Loucy (cell line): ENCODE results near the gene PTPRQ.

ENCODE experiments used
- H2AFZ ChIP-seq: fragments of 200-600 bp; sonication (generic); 2 replicates; pipeline ENCODE4 v1.6.0; 2016; ENCODE audit warnings: antibody characterized with exemption, mild to moderate bottlenecking, low read length, moderate library complexity
- H3F3A ChIP-seq: fragments of 200-600 bp; 2 replicates; pipeline ENCODE4 v1.6.0; 2016; ENCODE audit warnings: antibody characterized with exemption, low read depth, mild to moderate bottlenecking
- H3K27me3 ChIP-seq: fragments of 200-600 bp; sonication (generic); 2 replicates; pipeline ENCODE4 v1.6.1; 2014; ENCODE audit warnings: low read length, mild to moderate bottlenecking; ENCODE audit not compliant: insufficient read depth, poor library complexity, severe bottlenecking
- H3K36me3 ChIP-seq: fragments of 200-600 bp; sonication (generic); 2 replicates; pipeline ENCODE4 v1.6.1; 2016; ENCODE audit warnings: low read length; ENCODE audit not compliant: insufficient read depth
- H3K4me1 ChIP-seq: fragments of 200-600 bp; sonication (generic); 2 replicates; pipeline ENCODE4 v1.5.1; 2014; ENCODE audit warnings: low read length, mild to moderate bottlenecking; ENCODE audit not compliant: insufficient read depth, poor library complexity, severe bottlenecking
- H3K4me2 ChIP-seq: fragments of 200-600 bp; sonication (generic); 2 replicates; pipeline ENCODE4 v1.6.0; 2014; ENCODE audit warnings: antibody characterized with exemption, low read length, low read depth, mild to moderate bottlenecking; ENCODE audit not compliant: poor library complexity, severe bottlenecking
- H3K4me3 ChIP-seq: fragments of 200-600 bp; sonication (generic); 2 replicates; pipeline ENCODE4 v1.5.1; 2014; ENCODE audit warnings: low read length, mild to moderate bottlenecking, mixed read lengths; ENCODE audit not compliant: poor library complexity, severe bottlenecking
- H3K79me2 ChIP-seq: fragments of 200-600 bp; sonication (generic); 2 replicates; pipeline ENCODE4 v1.6.1; 2014; ENCODE audit warnings: low read length; ENCODE audit not compliant: insufficient read depth
- H3K9ac ChIP-seq: fragments of 200-600 bp; sonication (generic); 2 replicates; pipeline ENCODE4 v1.6.0; 2014; ENCODE audit warnings: mild to moderate bottlenecking, low read depth, low read length, moderate library complexity; ENCODE audit not compliant: poor library complexity, severe bottlenecking
- H3K9me2 ChIP-seq: fragments of 200-600 bp; sonication (generic); replicated peaks from 2 replicates; pipeline ENCODE4 v1.6.1; 2016; ENCODE audit warnings: low read depth, low read length, mixed read lengths
- H3K9me3 ChIP-seq: fragments of 200-600 bp; sonication (generic); 2 replicates; pipeline ENCODE4 v1.6.1; 2014; ENCODE audit warnings: mild to moderate bottlenecking, antibody characterized with exemption, low read length, low read depth; ENCODE audit not compliant: insufficient read depth
- H4K20me1 ChIP-seq: fragments of 200-600 bp; sonication (generic); 2 replicates; pipeline ENCODE4 v1.6.0; 2014; ENCODE audit warnings: antibody characterized with exemption, low read length, mild to moderate bottlenecking; ENCODE audit not compliant: insufficient read depth, poor library complexity, severe bottlenecking
- EZH2phosphoT487 ChIP-seq: fragments of 200-600 bp; IDR thresholded peaks from 2 replicates; pipeline ENCODE4 v1.6.1; 2018; ENCODE audit warnings: antibody characterized with exemption, mild to moderate bottlenecking, moderate library complexity, borderline replicate concordance
- TF ChIP-seq, protein P1 (sequence below): fragments of 200-600 bp; sonication (generic); conservative IDR thresholded peaks from 2 replicates; pipeline ENCODE4 v1.5.1; 2014; ENCODE audit warnings: mild to moderate bottlenecking, antibody characterized with exemption, low read length

The PTPRQ gene

DNA sequence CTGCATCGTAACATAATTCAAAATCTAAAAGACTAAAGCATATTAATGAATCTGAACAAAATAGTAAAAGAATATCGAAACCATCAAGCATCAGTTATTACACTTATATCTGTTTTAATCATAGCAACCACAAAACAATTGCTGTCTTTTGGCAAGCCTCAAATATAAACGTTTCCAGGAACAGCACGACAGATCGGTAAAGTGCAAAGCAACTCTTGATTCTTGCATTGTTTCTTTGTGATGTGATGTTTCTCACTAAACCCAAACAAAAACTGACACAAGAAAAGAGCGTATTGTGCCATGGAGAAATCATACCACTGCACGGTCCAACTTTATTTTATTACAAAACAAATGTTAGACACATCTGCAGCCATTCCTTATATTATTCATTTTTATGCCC lies 254.2 kb downstream of the PTPRQ start:
- H3K9me2 ChIP-seq = no peaks in the 10 kb centered on the region
- no peaks in the 10 kb centered on the region for H3K9me3 ChIP-seq
- no peak overlapping the region for H3K4me3 ChIP-seq
- TF ChIP-seq, protein P1, sequence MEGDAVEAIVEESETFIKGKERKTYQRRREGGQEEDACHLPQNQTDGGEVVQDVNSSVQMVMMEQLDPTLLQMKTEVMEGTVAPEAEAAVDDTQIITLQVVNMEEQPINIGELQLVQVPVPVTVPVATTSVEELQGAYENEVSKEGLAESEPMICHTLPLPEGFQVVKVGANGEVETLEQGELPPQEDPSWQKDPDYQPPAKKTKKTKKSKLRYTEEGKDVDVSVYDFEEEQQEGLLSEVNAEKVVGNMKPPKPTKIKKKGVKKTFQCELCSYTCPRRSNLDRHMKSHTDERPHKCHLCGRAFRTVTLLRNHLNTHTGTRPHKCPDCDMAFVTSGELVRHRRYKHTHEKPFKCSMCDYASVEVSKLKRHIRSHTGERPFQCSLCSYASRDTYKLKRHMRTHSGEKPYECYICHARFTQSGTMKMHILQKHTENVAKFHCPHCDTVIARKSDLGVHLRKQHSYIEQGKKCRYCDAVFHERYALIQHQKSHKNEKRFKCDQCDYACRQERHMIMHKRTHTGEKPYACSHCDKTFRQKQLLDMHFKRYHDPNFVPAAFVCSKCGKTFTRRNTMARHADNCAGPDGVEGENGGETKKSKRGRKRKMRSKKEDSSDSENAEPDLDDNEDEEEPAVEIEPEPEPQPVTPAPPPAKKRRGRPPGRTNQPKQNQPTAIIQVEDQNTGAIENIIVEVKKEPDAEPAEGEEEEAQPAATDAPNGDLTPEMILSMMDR = no peak
- TF ChIP-seq EZH2phosphoT487 = no peak
- no peaks in the 10 kb centered on the region for H3K4me1 ChIP-seq
- no peaks in the 10 kb centered on the region for H3K36me3 ChIP-seq
- H3K9ac ChIP-seq = no peak overlapping the region
- no peaks in the 10 kb centered on the region for H4K20me1 ChIP-seq
- H2AFZ ChIP-seq = no peak overlapping the region
- H3K27me3 ChIP-seq = no peaks in the 10 kb centered on the region
- no peak overlapping the region for H3K4me2 ChIP-seq
- H3K79me2 ChIP-seq = no peaks in the 10 kb centered on the region
- H3F3A ChIP-seq = no peaks in the 10 kb centered on the region

GRCh38 chr12:80698847-80699542 lies 255.0 kb downstream of the PTPRQ start:
- Histone ChIP-seq H3K9me3 (no peaks in the 10 kb centered on the region), H3K4me3 (no peak overlapping the region), H3K27me3 (no peaks in the 10 kb centered on the region), H2AFZ (no peak overlapping the region), H3K79me2 (no peaks in the 10 kb centered on the region), H3K36me3 (no peaks in the 10 kb centered on the region), H3K4me1 (no peaks in the 10 kb centered on the region), H3F3A (no peaks in the 10 kb centered on the region), H3K9ac (no peak overlapping the region), H3K4me2 (no peak overlapping the region), H3K9me2 (no peaks in the 10 kb centered on the region), H4K20me1 (no peaks in the 10 kb centered on the region)
- TF ChIP-seq, protein P1 = no peak
- no peak for TF ChIP-seq EZH2phosphoT487

DNA sequence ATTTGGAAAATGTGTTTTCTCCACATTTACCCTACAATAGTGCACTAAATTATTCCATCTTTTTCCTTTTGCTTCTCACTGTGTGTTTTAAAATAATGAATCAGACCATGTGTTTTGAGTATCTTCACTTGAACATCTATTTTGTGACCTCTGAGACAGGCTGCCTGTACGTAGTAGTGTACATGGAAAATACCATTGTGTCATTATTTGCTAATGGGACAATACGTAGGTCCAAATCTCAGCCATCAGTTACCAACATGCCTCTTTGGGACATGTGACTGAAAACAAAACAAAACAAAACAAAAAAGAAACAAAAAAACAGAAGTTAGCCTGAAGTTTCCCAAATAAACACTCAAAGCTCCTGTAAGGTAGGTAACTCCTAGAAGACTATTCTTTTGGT lies 256.3 kb downstream of the PTPRQ start:
- no peaks in the 10 kb centered on the region for H3K27me3 ChIP-seq
- no peak overlapping the region for H2AFZ ChIP-seq
- H3K4me2 ChIP-seq = no peak overlapping the region
- H3K4me1 ChIP-seq = no peaks in the 10 kb centered on the region
- H4K20me1 ChIP-seq = no peaks in the 10 kb centered on the region
- no peak overlapping the region for H3K9ac ChIP-seq
- no peaks in the 10 kb centered on the region for H3K79me2 ChIP-seq
- no peaks in the 10 kb centered on the region for H3F3A ChIP-seq
- H3K36me3 ChIP-seq = no peaks in the 10 kb centered on the region
- no peak overlapping the region for H3K4me3 ChIP-seq
- no peaks in the 10 kb centered on the region for H3K9me2 ChIP-seq
- no peaks in the 10 kb centered on the region for H3K9me3 ChIP-seq
- TF ChIP-seq EZH2phosphoT487 = no peak
- TF ChIP-seq, protein P1 = no peak
